Endothelial cell of umbilical vein (primary cell): ENCODE results near the gene USHBP1. TPM values are rescaled to one million over a fixed set of nuclear protein-coding genes. Genes with fewer than 3 reads are reported as not detected.

ENCODE experiments used
- BruUV-seq: library from RNA; stranded (reverse); fragments of 400-500 nt; replicated peaks from 2 replicates; lab custom pipeline; 2021; lab: Mats Ljungman, UMichigan
- CTCF ChIA-PET: fragments of 300-600, 350-600 bp; sonication (Branson Sonifier 250); formaldehyde crosslinking; loops from one replicate; lab custom pipeline; 2021; ENCODE audit warnings: antibody characterized with exemption, inconsistent platforms; lab: Charles Lee
- POLR2A ChIA-PET: fragments of 300-600, 350-600 bp; sonication (Branson Sonifier 250); formaldehyde crosslinking; loops from one replicate; lab custom pipeline; 2021; ENCODE audit warnings: antibody characterized with exemption, inconsistent platforms; lab: Charles Lee
- DNase-seq: peaks from one replicate; pipeline ENCODE4 v3.0.0-alpha.2; 2011; ENCODE audit warnings: low read depth, low spot score
- FAIRE-seq: peaks from 2 replicates; lab custom pipeline; 2011; peaks lifted over from hg19 to GRCh38; lab: Jason Lieb, UNC
- H2AFZ ChIP-seq: 2 replicates; pipeline ENCODE4 v1.6.0; 2012; ENCODE audit warnings: low read depth, low read length, control low read depth, inconsistent platforms
- H3K27ac ChIP-seq: 2 replicates; pipeline ENCODE4 v1.5.1; 2011; ENCODE audit warnings: low read depth, mild to moderate bottlenecking, control low read depth, low read length, moderate library complexity; ENCODE audit not compliant: insufficient read depth
- H3K27me3 ChIP-seq, 2 experiments: 2 replicates each; pipeline versions ENCODE4 v1.6.0 to v1.6.1; 2011; ENCODE audit warnings: low read length in 2 of 2, mixed read lengths in 1 of 2; ENCODE audit not compliant: control insufficient read depth in 2 of 2, insufficient read depth in 2 of 2
- H3K36me3 ChIP-seq, 2 experiments: 2 replicates in 1 of 2; 3 replicates in 1 of 2; pipeline ENCODE4 v1.5.1; 2011; ENCODE audit warnings: low read length in 2 of 2, mild to moderate bottlenecking in 1 of 2, moderate library complexity in 1 of 2; ENCODE audit not compliant: control insufficient read depth in 2 of 2, insufficient read depth in 2 of 2; ENCODE audit errors: extremely low read depth in 1 of 2
- H3K4me1 ChIP-seq: 3 replicates; pipeline ENCODE4 v1.5.1; 2011; ENCODE audit warnings: mild to moderate bottlenecking, low read length; ENCODE audit not compliant: control insufficient read depth, insufficient read depth; ENCODE audit errors: extremely low read depth
- H3K4me2 ChIP-seq: 2 replicates; pipeline ENCODE4 v1.6.1; 2011; ENCODE audit warnings: low read length, control low read depth, mixed read lengths; ENCODE audit not compliant: insufficient read depth
- H3K4me3 ChIP-seq, 3 experiments: fragments of 200-600 bp in 1 of 3; sonication (generic), shearing (Covaris generic) in 1 of 3; replicated peaks in 1 of 3; 2 replicates each; pipeline ENCODE4 v1.5.1; 2011 to 2016; ENCODE audit warnings: control low read depth in 3 of 3, low read length in 3 of 3, mild to moderate bottlenecking in 2 of 3, inconsistent platforms in 1 of 3, low read depth in 1 of 3, moderate library complexity in 1 of 3; ENCODE audit not compliant: insufficient read depth in 1 of 3
- H3K79me2 ChIP-seq: 2 replicates; pipeline ENCODE4 v1.6.0; 2012; ENCODE audit warnings: low read length, inconsistent platforms; ENCODE audit not compliant: control insufficient read depth, insufficient read depth
- H3K9ac ChIP-seq: replicated peaks from 2 replicates; pipeline ENCODE3; 2011; ENCODE audit warnings: low read length, control low read depth; ENCODE audit not compliant: insufficient read depth; ENCODE audit errors: extremely low read depth
- H3K9me1 ChIP-seq: replicated peaks from 3 replicates; pipeline ENCODE4 v1.6.0; 2011; ENCODE audit warnings: mild to moderate bottlenecking, low read length; ENCODE audit not compliant: control insufficient read depth, insufficient read depth; ENCODE audit errors: extremely low read depth
- H3K9me3 ChIP-seq: replicated peaks from 2 replicates; pipeline ENCODE4 v1.5.1; 2012; ENCODE audit warnings: low read length, inconsistent platforms; ENCODE audit not compliant: control insufficient read depth, insufficient read depth
- H4K20me1 ChIP-seq: replicated peaks from 2 replicates; pipeline ENCODE3; 2011; ENCODE audit warnings: mild to moderate bottlenecking, low read length; ENCODE audit not compliant: control insufficient read depth, insufficient read depth; ENCODE audit errors: extremely low read depth
- CTCF ChIP-seq, 2 donors: IDR thresholded peaks; 1 replicate in 1 of 2; 2 replicates in 1 of 2; pipeline ENCODE4 v1.5.1; 2011; ENCODE audit warnings: low read length in 2 of 2, mild to moderate bottlenecking in 2 of 2, moderate library complexity in 2 of 2, control low read depth in 1 of 2, inconsistent platforms in 1 of 2, low read depth in 1 of 2; ENCODE audit not compliant: insufficient read depth in 1 of 2; ENCODE audit errors: extremely low read depth in 1 of 2
- EZH2 ChIP-seq: IDR thresholded peaks from 2 replicates; pipeline ENCODE4 v1.6.1; 2012; ENCODE audit warnings: borderline replicate concordance, low read depth, mild to moderate bottlenecking, moderate library complexity, low read length, inconsistent platforms; ENCODE audit not compliant: severe bottlenecking
- JUN ChIP-seq: IDR thresholded peaks from 2 replicates; pipeline ENCODE4 v1.6.1; 2011; ENCODE audit warnings: borderline replicate concordance, low read depth; ENCODE audit not compliant: insufficient read length, insufficient read depth
- MAX ChIP-seq: IDR thresholded peaks from 2 replicates; pipeline ENCODE4 v1.6.1; 2011; ENCODE audit not compliant: insufficient read depth, insufficient read length
- MYC ChIP-seq: IDR thresholded peaks from one replicate; pipeline ENCODE4 v1.6.1; 2011; ENCODE audit warnings: mild to moderate bottlenecking, low read depth, low read length
- POLR2A ChIP-seq: IDR thresholded peaks from 2 replicates; pipeline ENCODE4 v1.6.1; 2012; ENCODE audit warnings: low read depth, mild to moderate bottlenecking, control low read depth, low read length
- POLR2AphosphoS5 ChIP-seq: IDR thresholded peaks from 2 replicates; pipeline ENCODE4 v1.6.1; 2012; ENCODE audit warnings: low read depth, mild to moderate bottlenecking, control low read depth, low read length, moderate library complexity; ENCODE audit not compliant: insufficient read depth
- dilution Hi-C: fragments of 300-500 bp; cut with MboI; formaldehyde crosslinking; loops from one replicate; pipeline ENCODE4 v1.15.0; 2019; ENCODE audit warnings: low sequenced_read_pairs; ENCODE audit not compliant: extremely low pct_ligation_motif_present
- intact Hi-C: fragments of 100-400 bp; cut with micrococcal nuclease; formaldehyde crosslinking; loops from one replicate; pipeline ENCODE4 v1.10.0; 2022
- polyA plus RNA-seq, 4 experiments: library from polyadenylated mRNA; depleted of rRNA in 3 of 4; stranded (reverse) in 3 of 4; unstranded in 1 of 4; fragments of >200 nt; gene quantifications; 2 replicates each; pipeline versions ENCODE4 v1.2.1 to v1.2.3, GENCODE V29; 2011 to 2012; ENCODE audit warnings: missing spikeins in 1 of 4
- total RNA-seq: library from RNA; stranded (reverse); gene quantifications from 2 replicates; pipeline ENCODE4 v1.2.3, GENCODE V29; 2021

USHBP1 gene
- total and polyA plus RNA-seq, 2 donors (not counting 3 experiments of a cell fraction or from before 2014, with no cell fraction given) = 14.8 to 20.4 TPM

DNA sequence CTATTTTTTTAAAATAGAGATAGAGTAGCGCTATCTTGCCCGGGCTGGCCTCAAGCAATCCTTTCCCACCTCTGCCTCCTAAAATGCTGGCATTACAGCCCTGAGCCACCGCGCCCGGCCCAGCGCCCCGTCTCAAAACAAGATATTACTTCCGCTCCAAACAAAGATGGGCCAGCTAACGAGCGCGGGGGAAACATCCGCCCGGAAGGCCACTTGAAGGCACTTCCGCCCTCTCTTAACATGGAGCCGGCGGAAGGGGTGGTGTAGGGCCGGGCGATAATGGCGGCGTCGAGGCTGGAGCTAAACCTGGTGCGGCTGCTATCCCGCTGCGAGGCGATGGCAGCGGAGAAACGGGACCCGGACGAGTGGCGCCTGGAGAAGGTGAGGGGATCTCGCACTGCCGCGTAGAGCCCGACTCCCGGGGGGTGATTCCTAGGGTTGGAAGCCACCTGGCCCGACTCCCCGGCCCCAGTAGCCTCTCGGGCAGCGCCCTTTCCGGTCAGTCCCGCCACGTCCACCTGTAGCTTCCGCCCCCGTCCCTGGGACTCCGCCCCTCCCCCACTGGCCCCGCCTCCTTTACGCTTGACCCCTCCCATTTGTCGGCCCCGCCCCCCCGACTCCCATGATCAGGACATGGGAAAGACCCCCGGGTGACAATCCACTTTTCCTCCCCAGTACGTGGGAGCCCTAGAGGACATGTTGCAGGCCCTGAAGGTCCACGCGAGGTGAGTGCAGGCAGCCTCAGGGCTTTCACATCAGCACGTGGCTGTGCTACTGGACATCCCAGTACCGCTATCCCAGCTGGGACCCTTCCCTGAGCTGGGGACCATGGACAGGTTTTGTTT, 49.2 kb downstream of the USHBP1 start, which contains the start of gene USE1:
TSS of gene USE1 (plus strand) at position 231 of the 845 bp plus-strand sequence. CDS start at position 280, 49 bp downstream.
- H3K4me3 ChIP-seq = peak within 1 kb of the TSS; percentile 54 to 66 (median 57)
- no peaks in the 10 kb centered on the region for H3K9me1 ChIP-seq
- H3K27ac ChIP-seq = peak within 1 kb of the TSS; percentile 88
- no peaks in the 10 kb centered on the region for H3K79me2 ChIP-seq
- peak within 1 kb of the TSS; percentile 83 for H2AFZ ChIP-seq
- TF ChIP-seq JUN (no peak), MAX (no peak), POLR2AphosphoS5 (peak; percentile 96), MYC (no peak), POLR2A (peak; percentile 89), EZH2 (no peak), CTCF (IDR thresholded peaks at IDR 0.05; ENCODE audit: extremely low read depth in 1 of 2, insufficient read depth in 1 of 2, low read depth in 1 of 2, low read length in 2 of 2) (no peak)
- peak; percentile 96 for FAIRE-seq
- peaks cover 7% of the 10 kb centered on the region for H3K4me1 ChIP-seq
- H3K36me3 ChIP-seq = peaks cover 0 to 12% of the 10 kb centered on the region in 2 experiments
- BruUV-seq = no TSS peak
- H3K27me3 ChIP-seq = no peaks in the 10 kb centered on the region
- dilution Hi-C loops (no loop called here), intact Hi-C loops (loop anchor here (1.0 kb wide), 1 partner anchor 11 kb away; the partner anchor contains the start of gene OCEL1)
- ChIA-PET CTCF (interaction anchor here (1.1 to 2.3 kb wide), 5 partner anchors 9 to 90 kb away, joined by 3 to 16 read pairs (median 4); partner anchors contain the start of gene MRPL34), POLR2A (interaction anchor here (1.3 kb wide), 1 partner anchor 52 kb away, joined by 5 read pairs; the partner anchor contains the start of gene BABAM1)
- peak within 1 kb of the TSS; percentile 87 for H3K9ac ChIP-seq
- H3K9me3 ChIP-seq = no peaks in the 10 kb centered on the region
- DNase-seq = peak; percentile 78
- no peaks in the 10 kb centered on the region for H4K20me1 ChIP-seq
- H3K4me2 ChIP-seq = peak within 1 kb of the TSS; percentile 84
